ENCODE data around the gene ADAMTS8.
A peak's percentile ranks its signal among the peaks of the same experiment; 100 is the strongest.

ADAMTS8 gene

GRCh38 chr11:130462101-130462885, 33.9 kb upstream of the ADAMTS8 start:
- DNase-seq = no peak

GRCh38 chr11:130459521-130459920, 31.1 kb upstream of the ADAMTS8 start:
- DNase-seq = no peak

- no peak for DNase-seq
These were observed 30.0 kb upstream of the ADAMTS8 start for GRCh38 chr11:130458410-130458729.

GRCh38 chr11:130457623-130458409, 29.4 kb upstream of the ADAMTS8 start:
- DNase-seq = no peak

- DNase-seq = no peak
These were observed 27.9 kb upstream of the ADAMTS8 start for GRCh38 chr11:130456286-130456685.

GRCh38 chr11:130455483-130456127, 27.2 kb upstream of the ADAMTS8 start:
- DNase-seq = no peak

GRCh38 chr11:130454491-130455252, 26.3 kb upstream of the ADAMTS8 start:
- peak; percentile 7 for DNase-seq

- no peak for DNase-seq
These were observed 24.5 kb upstream of the ADAMTS8 start for GRCh38 chr11:130452940-130453339.

GRCh38 chr11:130452176-130452575, 23.8 kb upstream of the ADAMTS8 start:
- no peak for DNase-seq

GRCh38 chr11:130451231-130452019, 23.0 kb upstream of the ADAMTS8 start:
- DNase-seq = no peak

- DNase-seq = no peak
These were observed 21.8 kb upstream of the ADAMTS8 start for GRCh38 chr11:130449996-130450769.

GRCh38 chr11:130449310-130449990, 21.0 kb upstream of the ADAMTS8 start:
- no peak for DNase-seq

GRCh38 chr11:130448416-130449309, 20.3 kb upstream of the ADAMTS8 start, which contains the start of gene ADAMTS15:
Gene ADAMTS15, plus strand, starts transcription at chr11:130448645. Its CDS starts 329 bp downstream, at chr11:130448974.
- peak; percentile 79 for DNase-seq

GRCh38 chr11:130448039-130448415, 19.6 kb upstream of the ADAMTS8 start:
- DNase-seq = no peak

- no peak for DNase-seq
These were observed 17.4 kb upstream of the ADAMTS8 start for GRCh38 chr11:130445788-130446187.

GRCh38 chr11:130442737-130443136, 14.3 kb upstream of the ADAMTS8 start:
- no peak for DNase-seq

- DNase-seq = no peak
These were observed 13.3 kb upstream of the ADAMTS8 start for GRCh38 chr11:130441719-130442118.

GRCh38 chr11:130439876-130440275, 11.5 kb upstream of the ADAMTS8 start:
- no peak for DNase-seq

- DNase-seq = no peak
These were observed 10.7 kb upstream of the ADAMTS8 start for GRCh38 chr11:130439160-130439519.

Measured in NCI-H2171 (cell line).